Common myeloid progenitor, CD34-positive (primary cell): ENCODE data around the gene KIAA1217.
"Not testable (repeated sequence)": the region's sequence is repeated elsewhere in the genome, so short reads cannot be mapped to it uniquely, and the experiment has no call there.

ENCODE experiments used
- CTCF ChIA-PET: fragments of 350-600 bp; sonication (Branson Sonifier 250); formaldehyde crosslinking; loops from one replicate; lab custom pipeline; 2021; ENCODE audit warnings: antibody characterized with exemption; lab: Charles Lee
- POLR2A ChIA-PET: fragments of 350-600 bp; sonication (Branson Sonifier 250); formaldehyde crosslinking; loops from one replicate; lab custom pipeline; 2021; ENCODE audit warnings: antibody characterized with exemption; lab: Charles Lee
- DNase-seq, 3 donors: peaks; one replicate each; pipeline versions ENCODE4 v3.0.0 to v3.0.0-alpha.2; 2013
- H3K27ac ChIP-seq, 2 experiments: 1 replicate in 1 of 2; 2 replicates in 1 of 2; pipeline ENCODE4 v1.7.0; 2013; ENCODE audit warnings: inconsistent platforms in 2 of 2, low read length in 2 of 2, mild to moderate bottlenecking in 2 of 2, low read depth in 1 of 2, moderate library complexity in 1 of 2; ENCODE audit not compliant: severe bottlenecking in 2 of 2, insufficient read depth in 1 of 2, poor library complexity in 1 of 2
- H3K27me3 ChIP-seq, 5 experiments: replicated peaks in 2 of 5; 1 replicate in 3 of 5; 2 replicates in 2 of 5; pipeline versions ENCODE4 v1.6.1 to v1.7.0; 2013; ENCODE audit warnings: low read length in 4 of 5, mild to moderate bottlenecking in 2 of 5, moderate library complexity in 2 of 5, inconsistent platforms in 1 of 5; ENCODE audit not compliant: insufficient read depth in 5 of 5, control insufficient read depth in 4 of 5
- H3K36me3 ChIP-seq, 4 experiments: 1 replicate in 2 of 4; 2 replicates in 2 of 4; pipeline versions ENCODE4 v1.6.1 to v1.7.0; 2013; ENCODE audit warnings: low read length in 3 of 4, control low read depth in 1 of 4, mild to moderate bottlenecking in 1 of 4; ENCODE audit not compliant: control insufficient read depth in 4 of 4, insufficient read depth in 4 of 4
- H3K4me1 ChIP-seq, 4 experiments: 1 replicate in 3 of 4; 2 replicates in 1 of 4; pipeline versions ENCODE4 v1.6.1 to v1.7.1; 2013; ENCODE audit warnings: low read length in 3 of 4, mild to moderate bottlenecking in 3 of 4, control low read depth in 1 of 4, inconsistent platforms in 1 of 4, moderate library complexity in 1 of 4; ENCODE audit not compliant: control insufficient read depth in 4 of 4, insufficient read depth in 4 of 4; ENCODE audit errors: control extremely low read depth in 1 of 4
- H3K4me3 ChIP-seq, 7 experiments: 1 replicate in 4 of 7; 2 replicates in 3 of 7; pipeline versions ENCODE4 v1.5.1 to v1.7.0; 2013; ENCODE audit warnings: mild to moderate bottlenecking in 7 of 7, low read length in 6 of 7, moderate library complexity in 6 of 7, inconsistent platforms in 2 of 7, low read depth in 2 of 7, control low read depth in 1 of 7; ENCODE audit not compliant: insufficient read depth in 4 of 7, control insufficient read depth in 1 of 7; ENCODE audit errors: extremely low read depth in 1 of 7
- H3K9me3 ChIP-seq, 5 experiments: 1 replicate in 4 of 5; 2 replicates in 1 of 5; pipeline versions ENCODE4 v1.6.1 to v1.7.1; 2013; ENCODE audit warnings: low read length in 4 of 5, mild to moderate bottlenecking in 2 of 5, inconsistent platforms in 1 of 5, low read depth in 1 of 5, moderate library complexity in 1 of 5; ENCODE audit not compliant: control insufficient read depth in 4 of 5, insufficient read depth in 2 of 5; ENCODE audit errors: control extremely low read depth in 1 of 5
- whole genome bisulfite sequencing: methylation state at CpG from one replicate; pipeline ENCODE4 v1.1.5; 2013; ENCODE audit not compliant: insufficient coverage; 5-methylcytosine and 5-hydroxymethylcytosine counted together

KIAA1217 gene

GRCh38 chr10:24444337-24444736 lies 235.4 kb downstream of the KIAA1217 start:
- ChIA-PET CTCF (no interaction called here), POLR2A (no interaction called here)
- Histone ChIP-seq H3K27ac (no peak overlapping the region), H3K9me3 (no peaks in the 10 kb centered on the region), H3K4me3 (no peak overlapping the region), H3K4me1 (no peaks in the 10 kb centered on the region), H3K36me3 (no peaks in the 10 kb centered on the region), H3K27me3 (peaks cover 0 to 3% (median 0%) of the 10 kb centered on the region in 5 experiments)
- 88% methylated on average over 3 of the region's 4 CpGs for WGBS
- no peak for DNase-seq

DNA sequence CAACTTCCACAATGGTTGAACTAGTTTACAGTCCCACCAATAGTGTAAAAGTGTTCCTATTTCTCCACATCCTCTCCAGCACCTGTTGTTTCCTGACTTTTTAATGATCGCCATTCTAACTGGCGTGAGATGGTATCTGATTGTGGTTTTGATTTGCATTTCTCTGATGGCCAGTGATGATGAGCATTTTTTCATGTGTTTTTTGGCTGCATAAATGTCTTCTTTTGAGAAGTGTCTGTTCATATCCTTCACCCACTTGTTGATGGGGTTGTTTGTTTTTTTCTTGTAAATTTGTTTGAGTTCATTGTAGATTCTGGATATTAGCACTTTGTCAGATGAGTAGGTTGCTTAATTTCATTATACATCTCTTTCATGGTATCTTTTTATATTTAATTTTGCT lies 237.0 kb downstream of the KIAA1217 start:
- POLR2A ChIA-PET, DNase-seq, H3K36me3 ChIP-seq, H3K4me3 ChIP-seq, CTCF ChIA-PET, H3K27ac ChIP-seq, H3K9me3 ChIP-seq, H3K4me1 ChIP-seq, H3K27me3 ChIP-seq: not testable (repeated sequence)
- no CpG with 5 or more reads among the region's 2 CpGs for WGBS

- no peak overlapping the region for H3K4me3 ChIP-seq
- peaks cover 0 to 6% (median 0%) of the 10 kb centered on the region in 5 experiments for H3K27me3 ChIP-seq
- WGBS: 95% methylated on average over 5 of the region's 6 CpGs
- no peaks in the 10 kb centered on the region for H3K36me3 ChIP-seq
- H3K9me3 ChIP-seq: no peaks in the 10 kb centered on the region
- CTCF ChIA-PET: no interaction called here
- POLR2A ChIA-PET: no interaction called here
- H3K27ac ChIP-seq: no peak overlapping the region
- no peaks in the 10 kb centered on the region for H3K4me1 ChIP-seq
- DNase-seq: no peak
Observed at GRCh38 chr10:24446739-24447138, 237.8 kb downstream of the KIAA1217 start.

GRCh38 chr10:24448351-24448999 lies 239.5 kb downstream of the KIAA1217 start:
- Histone ChIP-seq H3K27me3 (peaks cover 0 to 7% (median 0%) of the 10 kb centered on the region in 5 experiments), H3K4me3 (no peak overlapping the region), H3K4me1 (no peaks in the 10 kb centered on the region), H3K9me3 (no peaks in the 10 kb centered on the region), H3K27ac (no peak overlapping the region), H3K36me3 (no peaks in the 10 kb centered on the region)
- POLR2A ChIA-PET: no interaction called here
- DNase-seq: no peak
- CTCF ChIA-PET: no interaction called here
- WGBS: 94% methylated on average over 3 of the region's 3 CpGs

DNA sequence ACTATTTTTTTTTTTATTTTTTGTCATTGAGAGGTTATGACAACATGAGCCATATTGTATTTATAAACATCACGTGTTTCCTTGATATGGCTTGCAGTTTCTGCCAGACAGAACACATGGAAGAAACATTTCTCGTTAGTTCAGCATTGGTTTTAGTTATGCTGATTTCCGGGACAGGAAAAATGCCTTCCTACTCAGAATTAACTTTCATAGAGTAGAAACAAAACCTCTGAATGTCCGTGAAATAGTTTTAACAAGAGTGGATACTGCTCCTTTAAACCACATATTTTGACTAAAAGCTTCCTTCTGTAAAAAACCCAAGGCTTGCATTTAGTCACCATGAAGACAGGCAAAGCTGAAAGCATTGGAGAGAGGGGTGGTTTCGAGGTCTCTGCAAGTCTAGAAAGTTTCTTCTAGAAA lies 240.4 kb downstream of the KIAA1217 start:
- 88% methylated on average over 3 of the region's 5 CpGs for WGBS
- ChIA-PET CTCF (no interaction called here), POLR2A (no interaction called here)
- Histone ChIP-seq H3K27ac (no peak overlapping the region), H3K4me1 (no peaks in the 10 kb centered on the region), H3K36me3 (no peaks in the 10 kb centered on the region), H3K4me3 (no peak overlapping the region), H3K27me3 (peaks cover 0 to 7% (median 0%) of the 10 kb centered on the region in 5 experiments), H3K9me3 (no peaks in the 10 kb centered on the region)
- DNase-seq: no peak

GRCh38 chr10:24449769-24450310 lies 240.9 kb downstream of the KIAA1217 start:
- POLR2A ChIA-PET: no interaction called here
- WGBS: no CpG with 5 or more reads among the region's 3 CpGs
- no peaks in the 10 kb centered on the region for H3K9me3 ChIP-seq
- H3K27me3 ChIP-seq: peaks cover 0 to 7% (median 0%) of the 10 kb centered on the region in 5 experiments
- H3K36me3 ChIP-seq: no peaks in the 10 kb centered on the region
- H3K27ac ChIP-seq: no peak overlapping the region
- DNase-seq: no peak
- CTCF ChIA-PET: no interaction called here
- H3K4me3 ChIP-seq: no peak overlapping the region
- H3K4me1 ChIP-seq: no peaks in the 10 kb centered on the region

- POLR2A ChIA-PET: no interaction called here
- Histone ChIP-seq H3K27ac (no peak overlapping the region), H3K36me3 (no peaks in the 10 kb centered on the region), H3K4me3 (no peak overlapping the region), H3K9me3 (no peaks in the 10 kb centered on the region), H3K27me3 (peaks cover 0 to 7% (median 2%) of the 10 kb centered on the region in 5 experiments), H3K4me1 (no peaks in the 10 kb centered on the region)
- DNase-seq: no peak
- CTCF ChIA-PET: no interaction called here
- 75% methylated on average over 2 of the region's 4 CpGs for WGBS
Observed at GRCh38 chr10:24451325-24451820, 242.4 kb downstream of the KIAA1217 start.
